ENCODE data around the gene TNFAIP8L3.

Gene TNFAIP8L3

DNA sequence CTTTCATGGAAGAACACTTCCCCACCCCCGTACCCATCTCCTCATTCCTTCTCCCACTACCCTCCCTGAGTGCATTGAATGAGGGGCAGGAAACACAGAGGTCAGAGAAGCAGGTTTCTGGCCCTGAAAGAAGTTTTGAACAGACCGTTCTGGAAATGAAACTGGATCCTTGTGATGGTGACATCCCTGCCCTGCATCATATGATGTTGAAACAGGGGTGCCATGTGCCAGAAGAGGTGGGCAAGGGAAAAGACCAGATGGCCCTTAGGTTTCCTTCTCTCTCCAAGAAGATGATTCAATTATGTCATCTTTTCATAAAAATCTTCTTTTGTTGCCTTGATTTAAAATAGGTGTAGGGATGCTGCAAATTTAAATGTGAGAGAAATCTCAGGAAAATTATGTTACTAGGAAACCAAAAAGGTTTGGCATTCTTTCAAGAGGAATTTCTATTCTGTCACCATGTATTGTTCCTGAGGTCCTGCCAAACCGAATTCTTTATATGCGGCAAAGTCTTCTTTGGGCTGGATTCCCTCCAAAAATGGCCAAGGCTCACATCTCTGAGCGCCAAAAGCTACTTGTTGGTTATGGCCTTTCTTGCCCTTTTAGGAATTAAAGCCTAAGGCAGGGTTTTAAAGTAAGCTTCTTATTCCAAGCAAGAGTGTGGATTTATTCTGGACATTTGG is 19.9 kb upstream of the TNFAIP8L3 start:
- no peak for DNase-seq

GRCh38 chr15:51112078-51112477 is 17.4 kb upstream of the TNFAIP8L3 start:
- DNase-seq: no peak

DNA sequence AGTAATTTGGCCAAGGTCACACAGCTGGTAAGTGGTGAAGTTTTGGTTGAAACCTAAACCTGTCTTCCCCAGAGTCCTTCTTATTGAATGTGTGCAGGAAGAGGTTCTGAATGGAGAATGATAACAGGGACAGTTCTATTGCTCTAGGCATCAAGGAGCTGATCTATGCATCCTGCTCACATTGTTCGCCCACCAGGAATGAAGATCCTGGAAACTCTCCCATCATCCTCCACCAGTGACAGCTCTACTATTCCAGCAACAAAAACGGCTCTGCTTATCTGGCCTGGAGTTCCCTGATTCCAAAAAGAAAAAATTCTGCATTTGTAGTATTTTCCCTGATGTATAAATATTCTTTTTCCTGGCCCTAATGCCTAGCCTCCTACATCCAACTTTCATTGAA is 16.4 kb upstream of the TNFAIP8L3 start:
- DNase-seq: no peak

DNA sequence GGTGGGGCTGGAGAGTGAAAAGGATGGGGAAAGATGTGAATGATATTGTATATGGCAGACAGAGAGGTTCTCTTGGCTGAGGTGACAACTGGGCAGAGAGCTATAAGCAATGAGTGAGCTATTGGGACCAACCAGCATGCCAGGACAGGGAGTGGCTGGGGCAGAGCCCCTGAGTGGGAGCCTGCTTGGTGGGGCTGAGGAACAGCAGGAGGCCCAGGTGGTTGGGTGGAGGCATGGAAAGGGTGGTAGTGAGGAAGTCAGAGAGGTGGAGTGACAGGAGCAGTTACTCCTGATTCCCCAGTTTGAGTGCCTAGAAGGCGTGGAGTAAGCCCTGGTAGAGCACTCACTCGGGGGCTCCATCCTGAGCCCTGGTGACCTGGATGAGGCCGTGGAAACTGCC is 15.5 kb upstream of the TNFAIP8L3 start:
- no peak for DNase-seq

- no peak for DNase-seq
These were observed 14.3 kb upstream of the TNFAIP8L3 start for GRCh38 chr15:51108933-51109550.

GRCh38 chr15:51107612-51108011 is 12.9 kb upstream of the TNFAIP8L3 start:
- no peak for DNase-seq

GRCh38 chr15:51106481-51106880 is 11.8 kb upstream of the TNFAIP8L3 start:
- no peak for DNase-seq

DNA sequence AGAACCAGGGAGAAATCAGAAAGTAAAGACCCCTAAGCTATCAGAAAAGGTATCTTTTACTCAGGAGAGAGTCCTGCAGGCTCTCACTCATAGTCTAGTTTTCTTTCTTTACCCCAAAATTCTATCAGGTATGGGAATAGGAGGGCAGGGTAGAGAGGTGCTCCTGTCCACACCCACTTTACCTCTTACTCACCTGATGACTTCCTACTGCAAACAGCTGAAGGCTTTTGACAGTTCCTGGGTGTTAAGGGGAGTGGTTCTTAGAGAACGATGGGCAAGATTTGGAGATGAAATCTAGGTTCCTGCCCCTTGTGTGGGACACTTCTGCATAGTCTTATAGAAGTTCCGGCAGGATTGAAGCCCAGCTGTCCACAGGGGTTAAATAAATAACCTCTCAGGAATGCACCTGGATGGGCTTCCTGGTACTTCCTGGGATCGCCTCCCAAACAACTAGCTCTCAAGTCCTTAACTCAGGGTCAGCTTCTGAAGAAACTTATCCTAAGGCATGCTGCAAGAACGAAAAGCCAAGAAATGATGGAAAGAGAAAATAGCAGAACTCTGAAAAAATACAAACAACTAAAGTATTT is 10.8 kb upstream of the TNFAIP8L3 start:
- no peak for DNase-seq

DNA sequence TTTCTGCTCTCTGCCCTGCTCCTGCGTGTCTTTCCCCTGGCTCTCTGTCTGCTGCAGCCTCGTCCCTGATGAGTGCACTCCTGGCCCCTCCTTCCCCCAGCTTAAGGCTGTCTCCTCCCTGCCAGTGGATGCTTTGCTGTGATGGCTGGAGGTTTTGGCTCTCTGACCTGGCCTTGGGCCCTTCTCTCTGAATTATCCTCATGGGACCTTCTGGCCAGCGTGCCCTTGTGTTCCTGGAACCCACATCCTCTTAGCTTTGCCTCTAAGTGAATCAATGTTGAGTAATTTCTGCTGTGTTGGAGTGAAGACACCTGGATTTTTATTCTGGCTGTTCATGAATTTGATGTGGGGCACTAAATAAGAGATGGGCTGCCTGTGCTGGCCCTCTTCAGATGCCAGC is 9.8 kb upstream of the TNFAIP8L3 start:
- DNase-seq: no peak

DNA sequence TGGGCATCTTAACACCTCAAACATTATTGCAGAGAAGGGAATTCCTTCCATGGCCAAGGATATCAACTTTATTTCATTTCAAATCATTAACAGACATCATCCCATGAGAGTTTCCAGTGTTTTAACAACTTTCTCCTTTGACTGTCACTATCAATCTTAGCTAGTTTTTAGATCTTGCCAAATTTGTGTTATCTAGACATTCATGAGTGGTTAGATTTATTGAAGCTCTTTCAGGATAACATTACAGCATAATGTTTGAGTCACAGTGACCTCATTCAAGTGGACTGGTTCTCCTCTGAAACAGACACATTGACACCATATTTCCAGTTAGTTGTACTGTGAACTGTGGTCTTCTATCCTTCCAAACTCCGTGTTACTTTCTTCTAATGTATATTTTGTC is 8.6 kb upstream of the TNFAIP8L3 start:
- no peak for DNase-seq

DNA sequence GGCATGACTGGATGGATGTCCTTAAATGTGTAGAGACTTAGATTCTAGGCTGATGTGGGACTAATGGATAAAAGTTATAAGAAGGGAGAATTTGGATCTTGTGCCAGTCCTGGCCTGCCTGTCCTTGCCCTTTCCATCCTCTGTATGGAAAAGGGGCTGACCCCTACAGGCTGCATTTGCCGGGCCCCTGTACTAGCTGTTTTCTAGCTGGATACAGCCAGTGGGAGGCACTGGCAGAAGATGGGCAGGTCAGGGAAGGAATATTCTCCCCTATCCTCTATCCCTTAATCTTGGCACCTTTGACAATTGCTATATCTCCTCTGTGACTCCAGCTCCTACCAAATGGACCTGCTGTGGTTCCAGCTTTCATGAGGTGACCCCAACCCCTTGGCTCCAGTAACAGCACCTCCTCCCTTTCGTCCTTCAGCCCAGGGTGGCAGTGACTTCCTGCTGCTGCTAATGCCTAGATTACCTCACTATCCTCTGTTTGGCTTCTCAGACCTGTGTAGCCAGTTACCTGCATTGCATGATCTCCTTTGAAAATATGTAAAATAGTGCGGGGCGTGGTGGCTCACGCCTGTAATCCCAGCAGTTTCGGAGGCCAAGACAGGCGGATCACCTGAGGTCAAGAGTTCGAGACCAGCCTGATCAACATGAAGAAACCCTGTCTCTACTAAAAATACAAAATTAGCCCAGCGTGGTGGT is 6.2 kb upstream of the TNFAIP8L3 start:
- no peak for DNase-seq

- no peak for DNase-seq
These were observed 4.5 kb upstream of the TNFAIP8L3 start for GRCh38 chr15:51099185-51099584.

GRCh38 chr15:51098331-51098619 is 3.6 kb upstream of the TNFAIP8L3 start:
- no peak for DNase-seq

DNA sequence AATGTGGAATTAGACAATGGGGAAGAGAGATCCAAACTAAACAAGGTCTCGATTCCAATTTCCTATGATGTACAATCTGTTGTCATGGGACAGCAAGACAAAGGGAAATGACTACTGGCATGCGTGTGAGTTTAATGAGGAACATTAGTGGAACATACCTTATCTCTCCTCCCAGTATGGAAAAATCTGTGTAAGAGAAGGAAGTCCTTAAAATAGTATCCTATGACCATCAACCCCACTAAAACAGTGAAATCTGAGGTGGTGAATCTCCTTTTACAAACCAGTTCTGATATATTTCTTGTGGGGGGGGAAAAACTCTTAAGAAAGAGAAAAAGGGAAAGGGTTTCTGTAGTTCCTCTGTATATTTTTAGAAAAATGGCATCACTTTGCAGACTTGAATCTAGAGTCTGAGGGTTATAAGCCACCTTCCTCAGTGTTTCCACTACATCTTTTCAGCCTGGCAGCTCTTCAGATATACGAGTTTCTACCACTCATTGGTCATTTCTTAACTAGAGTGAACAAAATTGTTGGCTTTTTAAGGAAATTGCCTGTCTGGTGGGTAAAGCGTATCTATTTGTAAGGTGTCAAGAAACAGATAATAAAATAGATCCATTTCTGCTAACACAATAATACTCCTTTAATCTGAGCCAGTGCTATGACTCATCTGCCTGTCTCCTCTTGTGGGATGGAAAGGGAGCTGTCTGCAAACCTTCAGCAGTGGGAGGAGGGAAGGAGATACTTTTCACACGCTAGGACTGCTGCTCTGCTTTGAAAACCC is 3.0 kb upstream of the TNFAIP8L3 start:
- no peak for DNase-seq

DNA sequence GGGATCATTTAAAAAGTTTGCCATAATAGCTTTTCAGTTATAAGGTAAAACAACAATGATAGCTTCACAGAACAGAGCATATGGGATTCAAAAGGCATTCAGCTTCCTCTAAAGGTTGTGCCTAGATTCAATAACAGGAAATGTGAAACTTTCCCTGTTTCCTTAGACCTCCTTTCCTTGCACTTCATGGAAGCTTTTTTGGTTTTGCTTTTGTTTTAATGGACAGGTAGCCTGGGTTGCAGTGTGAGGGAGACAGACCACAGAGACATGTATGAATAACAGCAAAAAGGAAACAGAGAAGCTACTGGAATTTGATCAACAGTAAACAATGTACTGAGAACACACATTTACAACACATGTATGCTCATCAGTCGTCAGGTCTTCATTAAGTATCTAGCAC is 2.3 kb upstream of the TNFAIP8L3 start:
- no peak for DNase-seq

DNA sequence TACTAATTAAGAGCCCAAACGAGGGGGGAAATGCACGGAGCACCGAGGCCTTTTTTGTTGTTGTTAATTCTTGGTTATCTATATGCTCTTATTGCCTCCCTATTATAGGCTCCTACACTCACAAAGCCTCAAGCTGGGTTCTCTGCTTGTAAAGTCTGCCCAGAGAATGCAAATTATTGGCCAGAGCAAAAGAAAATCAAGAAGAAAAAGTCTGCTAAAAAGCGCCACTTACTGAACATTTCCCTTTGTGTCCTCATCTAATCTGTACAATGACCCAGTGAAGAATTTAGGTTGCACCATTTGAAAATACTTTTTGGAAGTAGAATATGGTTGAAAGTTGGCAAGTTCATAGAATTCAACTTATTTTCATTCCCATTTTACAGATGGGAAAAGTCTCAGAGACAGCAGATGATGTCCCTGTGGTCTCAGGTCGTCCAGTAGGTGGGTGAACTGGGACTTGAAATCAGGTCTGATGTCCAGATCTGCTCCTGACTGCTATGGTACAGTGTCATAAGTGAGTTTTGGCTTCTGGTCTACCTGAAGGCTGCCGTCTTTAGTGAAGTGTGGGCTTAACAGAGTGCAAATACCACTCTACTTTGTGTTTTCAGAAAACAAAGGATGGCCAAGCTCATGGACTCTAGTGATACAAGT is 1.1 kb upstream of the TNFAIP8L3 start:
- no peak for DNase-seq

GRCh38 chr15:51093839-51094605 is 684 bp downstream of the TNFAIP8L3 start:
- DNase-seq: no peak

DNA sequence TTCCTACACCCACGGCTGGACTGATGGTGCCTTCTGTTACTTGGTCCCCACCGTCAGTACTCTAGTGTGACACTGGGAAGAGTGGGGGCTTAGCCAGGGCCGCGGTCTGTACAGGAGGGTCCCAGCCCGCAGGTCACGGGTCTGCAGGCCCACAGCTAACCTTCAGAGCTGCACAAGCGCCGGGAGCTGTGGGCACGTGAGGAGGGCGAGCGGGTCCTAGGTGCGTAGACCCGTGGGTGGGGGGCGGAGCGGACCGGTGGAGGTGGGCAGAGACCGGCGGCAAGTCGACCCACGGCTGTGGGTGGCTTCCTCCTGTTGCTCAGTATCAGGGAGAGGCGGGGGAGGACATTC is 1.2 kb downstream of the TNFAIP8L3 start:
- DNase-seq: no peak

DNA sequence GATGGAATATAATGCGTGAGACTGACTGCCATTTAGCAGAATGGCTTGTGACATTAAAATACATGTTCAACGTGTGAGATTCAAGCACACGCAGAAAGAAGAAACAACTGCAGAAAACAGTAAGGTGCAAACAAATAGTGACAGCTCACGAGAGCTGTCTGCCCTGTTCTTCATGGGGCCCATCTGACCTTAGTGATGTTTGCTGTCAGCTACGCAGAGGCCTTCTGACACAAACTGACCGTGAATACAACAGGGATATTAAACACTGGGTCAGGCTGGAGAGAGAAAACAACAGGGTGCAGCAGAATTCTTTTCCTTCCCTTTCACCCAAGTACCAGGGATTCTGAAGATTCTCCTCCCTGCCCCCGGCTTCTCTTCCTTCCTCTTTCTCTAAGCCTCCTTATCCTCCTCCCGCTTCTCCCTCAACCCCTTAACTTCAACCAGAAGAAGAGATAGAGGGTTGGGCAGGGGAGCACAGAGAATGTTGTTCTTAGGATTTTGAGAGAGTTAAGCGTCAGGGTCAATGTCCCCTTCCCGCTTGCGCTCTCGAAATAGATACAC is 2.1 kb downstream of the TNFAIP8L3 start:
- no peak for DNase-seq

DNA sequence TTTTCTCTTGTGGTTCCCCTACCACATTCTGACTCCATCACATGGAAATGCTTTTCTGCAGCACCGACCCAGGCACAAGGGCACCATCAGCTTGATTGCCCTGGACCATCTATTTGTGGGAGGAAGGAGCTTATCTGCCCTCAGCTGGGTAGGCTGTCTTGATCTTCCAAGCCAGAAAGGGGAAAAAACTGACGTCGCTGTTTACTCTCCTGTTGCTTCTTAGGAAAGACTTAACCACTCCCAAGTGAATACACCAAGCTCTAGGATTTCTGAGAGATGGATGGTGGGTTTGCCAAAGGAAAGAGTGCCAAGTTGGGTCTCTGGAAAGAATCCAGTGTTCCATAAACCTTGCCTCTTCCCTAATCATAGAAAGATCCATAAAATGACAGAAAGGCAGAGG is 4.0 kb downstream of the TNFAIP8L3 start:
- no peak for DNase-seq

DNA sequence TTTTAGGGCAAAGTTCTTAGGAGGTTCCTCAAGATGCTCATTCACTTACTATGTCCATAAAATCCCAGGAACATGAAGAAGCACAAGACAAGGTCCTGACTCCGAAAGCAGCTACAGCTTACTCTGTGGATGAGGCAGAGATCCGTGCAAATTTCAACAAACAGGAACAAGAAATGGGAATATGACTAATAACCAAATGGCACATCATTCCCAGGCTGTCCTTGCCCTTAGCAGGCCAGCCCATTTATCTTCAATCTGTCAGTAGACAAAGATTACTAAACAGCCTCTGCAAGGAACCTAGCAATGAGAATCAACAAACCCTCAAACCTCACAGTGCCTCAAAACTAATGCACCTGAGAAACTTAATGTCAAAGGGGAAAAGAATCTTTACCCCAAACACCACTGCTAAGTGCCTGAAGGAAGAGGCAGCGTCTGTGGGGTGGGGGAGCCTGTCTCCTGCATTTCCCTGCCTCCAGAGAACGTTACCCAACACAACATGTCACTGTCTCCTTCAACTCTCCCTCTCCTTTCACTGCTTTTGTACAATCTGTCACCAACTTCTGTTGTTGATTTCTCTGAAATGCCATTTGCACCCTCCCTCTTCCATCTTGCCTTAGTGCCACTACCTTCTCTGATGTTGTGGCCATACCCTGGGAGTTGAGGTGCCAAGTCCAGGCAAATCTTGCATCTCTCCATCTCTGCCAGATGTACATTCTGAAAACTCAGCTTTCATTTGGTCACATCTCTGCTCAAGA is 4.8 kb downstream of the TNFAIP8L3 start:
- no peak for DNase-seq
